ENCODE measurements around the gene ZSWIM3.
A peak's percentile ranks its signal among the peaks of the same experiment; 100 is the strongest.

Gene ZSWIM3

DNA sequence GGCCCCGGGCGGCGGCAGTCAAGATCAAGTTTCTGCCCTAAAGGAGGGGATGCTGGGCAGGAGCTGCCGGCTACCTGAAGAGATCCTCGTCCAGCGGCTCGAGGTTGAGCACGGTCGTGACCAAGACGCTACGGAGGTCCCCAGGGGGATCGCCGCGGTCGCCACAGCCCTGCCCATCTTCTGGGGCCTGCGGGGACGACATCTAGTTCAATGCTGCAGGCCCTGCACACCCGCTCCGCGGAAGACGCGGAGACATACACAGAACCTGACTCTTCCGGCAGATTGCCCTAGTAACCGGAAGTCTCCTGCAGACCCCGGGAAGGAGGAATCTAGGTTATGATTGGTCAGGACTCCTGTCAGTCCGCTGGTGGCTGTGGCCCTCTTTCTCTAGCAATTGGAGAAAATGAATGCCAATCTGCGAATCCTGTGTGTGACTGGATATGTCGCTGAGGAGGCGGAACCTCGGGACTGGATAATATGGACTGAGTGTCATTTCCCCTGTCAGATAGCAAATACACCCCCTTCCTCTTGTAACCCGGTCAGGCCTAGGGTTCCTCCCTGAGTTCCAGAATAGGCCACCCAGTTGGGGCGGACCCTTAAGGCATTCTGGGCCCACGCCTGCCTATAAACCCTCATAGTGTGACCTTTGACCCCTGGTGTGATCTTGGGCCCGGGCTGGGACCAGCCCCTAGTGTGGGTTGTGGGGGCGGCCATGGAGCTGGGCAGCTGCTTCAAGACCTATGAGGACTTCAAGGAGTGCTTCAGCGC is at the start of gene ZSWIM3, which contains the start of gene ACOT8:
Gene ZSWIM3 (plus strand): TSS at position 501 of the 768 bp plus-strand sequence. CDS start 212 bp downstream, at position 713.
Gene ACOT8 (minus strand): TSS at position 279 of the 768 bp plus-strand sequence. CDS start 77 bp downstream, at position 202.
- H3K4me2 ChIP-seq = peak within 1 kb of the TSS; percentile 94

DNA sequence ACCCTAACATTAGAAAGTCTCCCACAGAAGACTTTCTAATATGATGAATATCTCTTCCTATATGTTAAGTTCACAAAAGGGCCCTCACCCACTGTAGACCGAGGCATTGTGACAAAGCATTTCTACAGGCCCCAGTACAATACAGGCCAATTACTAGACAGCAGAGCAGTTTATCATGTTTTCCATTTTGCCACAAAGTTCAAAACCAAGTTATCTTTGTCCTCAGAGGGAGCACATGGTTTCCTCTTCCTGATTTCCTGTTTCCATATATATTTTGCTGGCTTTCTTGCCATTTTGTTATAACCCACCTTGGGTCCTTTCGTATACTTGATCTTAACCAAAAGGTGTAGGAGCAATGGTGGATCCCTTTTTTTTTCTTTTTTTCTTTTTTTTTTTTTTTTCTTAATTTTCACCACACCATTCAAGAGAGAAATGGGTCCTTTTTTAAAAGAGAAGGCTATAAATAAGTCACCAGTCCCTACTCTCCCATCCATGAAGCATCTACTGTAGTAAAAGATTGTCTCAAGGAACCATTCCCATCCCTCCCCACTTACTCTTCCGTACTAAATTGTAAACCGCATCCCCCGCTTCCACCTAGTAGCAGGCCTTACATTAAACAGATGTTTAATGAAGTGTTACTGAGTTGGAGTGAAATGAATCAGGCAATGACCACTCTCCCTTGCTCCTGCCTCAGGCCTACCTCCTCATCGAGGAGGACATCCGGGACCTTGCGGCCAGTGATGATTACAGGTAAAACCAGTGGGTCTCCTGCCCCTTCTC is 47.0 kb upstream of the ZSWIM3 start:
- Histone ChIP-seq H3K27me3 (peaks cover 14% of the 10 kb centered on the region; the same call in 1 of the 2 replicates), H4K20me1 (no peaks in the 10 kb centered on the region), H3K9ac (no peak overlapping the region), H3K4me3 (no peak overlapping the region; the same call in 1 of the 2 replicates), H3K4me1 (peaks cover 32% of the 10 kb centered on the region), H3K36me3 (peaks cover 77% of the 10 kb centered on the region), H3K9me3 (peaks cover 19% of the 10 kb centered on the region), H3K4me2 (peak overlapping the region; percentile 60), H3K27ac (0 out of 2 replicates have a peak overlapping the region, but pooled peaks have one; percentile 7)
- no peak for TF ChIP-seq Cebpa-rat (IDR thresholded peaks at IDR 0.05)

More for the DNA sequence above, at the start of gene ZSWIM3, which contains the start of gene ACOT8:
- Histone ChIP-seq H3K27me3 (no peaks in the 10 kb centered on the region), H3K9ac (peak within 1 kb of the TSS; percentile 87), H3K4me3 (peak within 1 kb of the TSS; percentile 90), H3K27ac (peak within 1 kb of the TSS; percentile 83), H3K4me1 (peaks cover 35% of the 10 kb centered on the region), H4K20me1 (no peaks in the 10 kb centered on the region), H3K36me3 (peaks cover 35% of the 10 kb centered on the region), H3K9me3 (no peaks in the 10 kb centered on the region)
- no peak for TF ChIP-seq Cebpa-rat (IDR thresholded peaks at IDR 0.05)

DNA sequence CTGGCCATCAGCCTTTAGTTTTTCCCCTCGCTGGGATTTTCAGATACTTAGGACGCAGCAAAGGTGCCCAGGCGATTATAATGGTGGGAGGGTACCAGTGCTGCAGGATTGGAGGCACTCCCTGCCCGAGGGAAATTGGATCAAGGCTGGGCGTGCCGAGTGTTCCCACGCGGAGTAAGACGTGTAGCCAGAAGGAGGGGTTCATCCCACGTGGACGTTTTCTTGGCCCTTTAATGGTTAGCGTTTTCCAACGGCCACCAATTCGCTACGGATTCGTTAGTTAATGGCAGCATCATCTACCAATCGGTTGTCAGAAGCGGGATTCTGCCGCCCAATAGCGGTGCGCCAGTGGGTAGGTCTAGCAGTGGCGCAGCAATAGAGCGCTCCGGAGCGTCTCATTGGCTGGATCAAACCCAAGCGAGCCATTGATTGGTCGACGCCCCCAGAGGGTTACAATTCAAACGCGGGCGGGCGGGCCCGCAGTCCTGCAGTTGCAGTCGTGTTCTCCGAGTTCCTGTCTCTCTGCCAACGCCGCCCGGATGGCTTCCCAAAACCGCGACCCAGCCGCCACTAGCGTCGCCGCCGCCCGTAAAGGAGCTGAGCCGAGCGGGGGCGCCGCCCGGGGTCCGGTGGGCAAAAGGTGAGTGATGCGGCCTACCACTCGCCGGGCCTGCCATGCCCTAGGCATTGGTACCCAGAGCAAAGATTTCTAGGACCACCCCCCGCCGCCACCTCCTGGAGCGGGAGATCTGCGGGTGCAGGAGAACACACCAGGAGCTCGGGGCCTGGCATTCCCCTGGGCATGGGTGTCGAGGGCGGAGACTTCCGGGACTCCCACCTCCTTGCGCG is 45.0 kb upstream of the ZSWIM3 start, which contains the start of gene UBE2C:
Gene UBE2C (plus strand): TSS at position 488 of the 849 bp plus-strand sequence. CDS start 52 bp downstream, at position 540.
- Histone ChIP-seq H3K9ac (peak within 1 kb of the TSS; percentile 84), H3K4me3 (peak within 1 kb of the TSS; percentile 78), H3K36me3 (peaks cover 77% of the 10 kb centered on the region), H3K9me3 (peaks cover 19% of the 10 kb centered on the region), H3K27me3 (peaks cover 14% of the 10 kb centered on the region; the same call in 1 of the 2 replicates), H3K4me2 (peak within 1 kb of the TSS; percentile 89), H3K4me1 (peaks cover 39% of the 10 kb centered on the region), H4K20me1 (no peaks in the 10 kb centered on the region), H3K27ac (peak within 1 kb of the TSS; percentile 84)
- no peak for TF ChIP-seq Cebpa-rat (IDR thresholded peaks at IDR 0.05)

DNA sequence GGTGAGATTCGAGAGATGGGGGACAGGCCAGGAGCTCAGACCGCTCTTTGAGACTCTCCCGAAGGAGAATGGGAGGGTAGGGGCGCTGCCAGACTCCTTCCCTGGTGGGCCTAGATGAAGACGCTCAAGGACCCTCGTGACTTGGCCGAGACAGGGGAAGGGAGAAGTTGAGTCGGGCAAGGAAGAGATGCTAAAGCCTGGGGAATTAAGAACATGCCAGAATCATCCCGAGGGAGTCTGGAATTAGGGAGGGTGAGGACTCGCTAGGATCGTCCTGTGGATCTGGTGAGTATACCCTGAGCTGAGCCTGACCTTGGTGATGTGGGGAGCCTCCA is 44.4 kb upstream of the ZSWIM3 start:
- peaks cover 40% of the 10 kb centered on the region for H3K4me1 ChIP-seq
- H3K27ac ChIP-seq = peak overlapping the region; percentile 84
- H3K27me3 ChIP-seq = peaks cover 14% of the 10 kb centered on the region; the same call in 1 of the 2 replicates
- peaks cover 74% of the 10 kb centered on the region for H3K36me3 ChIP-seq
- peak overlapping the region; percentile 89 for H3K4me2 ChIP-seq
- H3K9me3 ChIP-seq = peaks cover 19% of the 10 kb centered on the region
- H4K20me1 ChIP-seq = no peaks in the 10 kb centered on the region
- peak overlapping the region; percentile 84 for H3K9ac ChIP-seq
- TF ChIP-seq Cebpa-rat (IDR thresholded peaks at IDR 0.05) = no peak
- peak overlapping the region; percentile 78 for H3K4me3 ChIP-seq

DNA sequence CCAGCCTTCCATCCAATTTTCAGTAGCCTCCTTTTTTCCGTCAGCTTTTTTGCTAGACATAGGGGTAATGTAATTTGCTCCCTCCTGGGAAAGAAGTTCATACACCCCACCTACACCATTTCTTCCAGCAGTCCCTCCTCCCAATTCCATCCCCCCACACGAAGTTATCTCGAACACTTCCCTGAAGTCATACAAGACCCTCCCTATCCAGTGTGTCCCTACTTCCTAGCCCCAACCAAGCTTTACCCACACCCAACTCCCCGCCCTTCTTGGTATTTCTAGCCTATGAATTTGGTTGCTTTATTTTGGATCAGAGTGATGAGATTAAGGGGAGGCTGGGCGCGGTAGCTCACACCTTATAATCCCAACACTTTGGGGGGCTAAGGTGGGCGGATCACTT is 43.9 kb upstream of the ZSWIM3 start:
- Histone ChIP-seq H3K27ac (peak overlapping the region; percentile 84; the same call in 1 of the 2 replicates), H3K36me3 (peaks cover 69% of the 10 kb centered on the region), H3K4me2 (peak overlapping the region; percentile 89), H3K9me3 (peaks cover 19% of the 10 kb centered on the region), H3K9ac (peak overlapping the region; percentile 84), H4K20me1 (no peaks in the 10 kb centered on the region), H3K4me1 (peaks cover 40% of the 10 kb centered on the region), H3K27me3 (peaks cover 14% of the 10 kb centered on the region; the same call in 1 of the 2 replicates), H3K4me3 (peak overlapping the region; percentile 78)
- TF ChIP-seq Cebpa-rat (IDR thresholded peaks at IDR 0.05) = no peak

DNA sequence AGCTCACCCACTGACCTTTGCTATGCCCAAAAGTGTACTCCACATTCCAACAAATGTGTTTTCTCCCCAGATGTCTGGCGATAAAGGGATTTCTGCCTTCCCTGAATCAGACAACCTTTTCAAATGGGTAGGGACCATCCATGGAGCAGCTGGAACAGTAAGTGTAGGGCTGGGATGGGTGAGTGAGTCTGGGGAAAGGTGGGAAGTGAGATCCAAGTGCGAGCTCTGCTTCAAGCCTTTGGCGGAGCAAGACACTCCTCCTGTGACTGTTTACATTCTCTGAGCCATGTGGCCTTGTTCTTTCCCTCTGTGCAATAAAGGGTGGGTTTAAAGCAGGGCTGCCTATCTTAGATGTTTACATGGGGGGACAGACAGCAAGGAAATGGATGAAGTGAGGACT is 43.1 kb upstream of the ZSWIM3 start:
- H3K27ac ChIP-seq = no peak overlapping the region
- H3K27me3 ChIP-seq = peaks cover 14% of the 10 kb centered on the region; the same call in 1 of the 2 replicates
- H3K4me3 ChIP-seq = no peak overlapping the region
- no peaks in the 10 kb centered on the region for H4K20me1 ChIP-seq
- H3K9ac ChIP-seq = no peak overlapping the region
- H3K4me2 ChIP-seq = peak overlapping the region; percentile 29
- no peak for TF ChIP-seq Cebpa-rat (IDR thresholded peaks at IDR 0.05)
- peaks cover 40% of the 10 kb centered on the region for H3K4me1 ChIP-seq
- H3K9me3 ChIP-seq = peaks cover 19% of the 10 kb centered on the region
- H3K36me3 ChIP-seq = peaks cover 61% of the 10 kb centered on the region

DNA sequence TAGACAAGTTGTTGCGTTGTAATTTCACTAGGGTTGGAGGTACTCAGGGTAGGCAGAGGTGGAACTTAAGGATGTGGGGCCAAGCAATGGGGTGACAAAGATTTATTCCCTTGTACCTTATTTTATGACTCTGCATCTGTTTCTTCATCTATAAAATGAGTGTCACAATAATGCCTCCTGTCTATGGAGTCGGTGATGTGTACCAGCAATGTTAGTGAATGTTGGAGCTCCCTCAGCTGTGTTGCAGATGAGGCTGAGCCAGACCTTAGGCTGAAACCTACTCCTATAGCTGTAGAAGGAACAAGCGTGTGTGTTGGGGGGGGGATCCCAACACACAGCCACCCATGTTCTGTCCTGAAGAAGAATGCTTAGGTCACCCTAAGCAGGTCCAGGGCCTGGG is 40.5 kb upstream of the ZSWIM3 start:
- H3K27ac ChIP-seq = no peak overlapping the region
- TF ChIP-seq Cebpa-rat (IDR thresholded peaks at IDR 0.05) = no peak
- no peak overlapping the region for H3K4me2 ChIP-seq
- H3K4me3 ChIP-seq = no peak overlapping the region
- no peaks in the 10 kb centered on the region for H4K20me1 ChIP-seq
- H3K36me3 ChIP-seq = peaks cover 35% of the 10 kb centered on the region
- peaks cover 2% of the 10 kb centered on the region; the same call in 1 of the 2 replicates for H3K9me3 ChIP-seq
- H3K4me1 ChIP-seq = peaks cover 24% of the 10 kb centered on the region
- peaks cover 21% of the 10 kb centered on the region for H3K27me3 ChIP-seq
- no peak overlapping the region for H3K9ac ChIP-seq

DNA sequence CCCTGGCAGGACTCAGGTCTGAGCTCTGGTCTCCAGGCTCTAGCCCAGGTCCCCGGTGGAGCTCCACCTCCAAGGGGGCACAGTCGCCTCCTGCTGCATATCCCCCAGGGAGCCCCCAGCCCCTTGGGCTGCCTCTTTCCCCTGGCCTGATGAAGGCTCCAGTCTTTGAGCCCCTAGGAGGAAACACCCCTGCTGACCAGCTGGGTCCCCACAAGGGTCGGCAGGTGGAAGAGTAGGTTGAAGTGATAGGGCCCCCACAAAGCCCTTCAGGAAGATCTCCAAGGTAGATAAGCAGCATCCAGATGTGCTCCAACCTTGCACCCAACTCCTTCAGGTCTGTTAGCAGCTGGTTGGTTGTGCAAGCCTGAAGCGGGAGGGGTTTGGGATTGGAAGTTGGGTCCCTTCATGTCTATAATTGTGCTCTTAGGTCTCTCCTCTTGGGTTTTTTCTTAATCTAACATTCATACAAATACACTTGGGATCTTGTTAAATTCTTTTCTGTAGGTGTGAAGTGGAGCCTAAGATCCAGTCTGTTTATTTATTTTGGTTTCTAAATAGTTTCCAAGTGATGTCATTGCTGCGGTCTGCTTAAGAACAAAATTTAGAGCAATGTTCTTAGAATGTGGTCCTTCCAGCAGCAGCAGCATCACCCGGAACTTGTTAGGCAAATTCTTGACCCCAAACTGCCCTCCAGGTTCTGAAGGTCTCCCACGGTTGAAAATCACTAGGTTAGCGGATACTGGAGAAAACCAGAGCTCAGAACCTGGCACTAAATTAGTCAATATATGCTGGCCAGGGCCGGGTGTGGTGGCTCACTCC is 39.8 kb upstream of the ZSWIM3 start:
- TF ChIP-seq Cebpa-rat (IDR thresholded peaks at IDR 0.05) = no peak
- Histone ChIP-seq H3K9me3 (no peaks in the 10 kb centered on the region), H3K9ac (no peak overlapping the region), H3K27ac (no peak overlapping the region), H3K4me2 (no peak overlapping the region), H3K27me3 (peaks cover 21% of the 10 kb centered on the region), H3K4me3 (no peak overlapping the region), H3K4me1 (peaks cover 23% of the 10 kb centered on the region), H4K20me1 (0 out of 2 replicates have a peak, but pooled peaks cover 2% of the 10 kb centered on the region), H3K36me3 (peaks cover 33% of the 10 kb centered on the region)
